GM23248 (cell line): ENCODE results near the gene DNASE1. TPM values are rescaled to one million over a fixed set of nuclear protein-coding genes. Genes with fewer than 3 reads are reported as not detected.

Experiments
- DNase-seq: peaks from one replicate; pipeline ENCODE4 v3.0.0-alpha.2; 2015
- H2AFZ ChIP-seq: fragments of 200-600 bp; sonication (generic); 2 replicates; pipeline ENCODE4 v1.6.1; 2016; ENCODE audit warnings: antibody characterized with exemption
- H3F3A ChIP-seq: fragments of 200-600 bp; sonication (generic); 2 replicates; pipeline ENCODE4 v1.6.1; 2016; ENCODE audit warnings: mild to moderate bottlenecking, antibody characterized with exemption, mixed run types; ENCODE audit not compliant: insufficient read depth
- H3K27ac ChIP-seq: fragments of 200-600 bp; sonication (generic); 2 replicates; pipeline ENCODE4 v1.5.1; 2016; ENCODE audit warnings: mild to moderate bottlenecking
- H3K27me3 ChIP-seq: fragments of 200-600 bp; sonication (generic); replicated peaks from 2 replicates; pipeline ENCODE4 v1.6.1; 2016; ENCODE audit warnings: mild to moderate bottlenecking; ENCODE audit not compliant: insufficient read depth
- H3K36me3 ChIP-seq: fragments of 200-600 bp; sonication (generic); 2 replicates; pipeline ENCODE4 v1.6.1; 2016; ENCODE audit warnings: low read depth, mild to moderate bottlenecking
- H3K4me1 ChIP-seq: fragments of 200-600 bp; sonication (generic); 2 replicates; pipeline ENCODE4 v1.6.1; 2016; ENCODE audit warnings: mild to moderate bottlenecking; ENCODE audit not compliant: insufficient read depth
- H3K4me2 ChIP-seq: fragments of 200-600 bp; sonication (generic); one replicate; pipeline ENCODE4 v1.6.1; 2016; ENCODE audit warnings: mild to moderate bottlenecking; ENCODE audit not compliant: unreplicated experiment
- H3K4me3 ChIP-seq: fragments of 200-600 bp; sonication (generic); 2 replicates; pipeline ENCODE4 v1.5.1; 2016; ENCODE audit warnings: mild to moderate bottlenecking
- H3K79me2 ChIP-seq: fragments of 200-600 bp; sonication (generic); 2 replicates; pipeline ENCODE4 v1.6.1; 2016; ENCODE audit warnings: mild to moderate bottlenecking; ENCODE audit not compliant: insufficient read depth
- H3K9ac ChIP-seq: fragments of 200-600 bp; sonication (generic); 2 replicates; pipeline ENCODE4 v1.6.1; 2016; ENCODE audit warnings: mild to moderate bottlenecking
- H3K9me2 ChIP-seq: fragments of 200-600 bp; sonication (generic); 2 replicates; pipeline ENCODE4 v1.6.1; 2016; ENCODE audit warnings: mixed run types, mild to moderate bottlenecking, moderate library complexity; ENCODE audit not compliant: insufficient read depth
- H3K9me3 ChIP-seq: fragments of 200-600 bp; sonication (generic); one replicate; pipeline ENCODE4 v1.6.1; 2017; ENCODE audit warnings: low read depth
- H4K20me1 ChIP-seq: fragments of 200-600 bp; sonication (generic); 2 replicates; pipeline ENCODE4 v1.6.0; 2016; ENCODE audit not compliant: insufficient read depth
- EZH2 ChIP-seq: fragments of 200-600 bp; sonication (generic); IDR thresholded peaks from 2 replicates; pipeline ENCODE4 v1.6.1; 2018; ENCODE audit warnings: antibody characterized with exemption, mild to moderate bottlenecking; ENCODE audit not compliant: insufficient read depth, poor library complexity, severe bottlenecking
- EZH2phosphoT487 ChIP-seq: fragments of 200-600 bp; sonication (generic); IDR thresholded peaks from 2 replicates; pipeline ENCODE4 v1.6.1; 2018; ENCODE audit warnings: antibody characterized with exemption, moderate library complexity, mild to moderate bottlenecking, low read depth; ENCODE audit not compliant: insufficient read depth
- WGBS, 2 experiments: methylation state at CpG; one replicate each; pipeline ENCODE4 v1.1.6; 2015 to 2017; ENCODE audit warnings: low lambda C conversion rate in 2 of 2, low coverage in 1 of 2; ENCODE audit errors: missing lambda C conversion rate in 2 of 2; 5-methylcytosine and 5-hydroxymethylcytosine counted together
- in situ Hi-C: fragments of 300-500 bp; cut with MboI; formaldehyde crosslinking; loops from 2 replicates; pipeline ENCODE4 v1.15.0; 2020
- polyA plus RNA-seq: library from polyadenylated mRNA; unstranded; fragments of >200 nt; fragmentation: Nextera tagmentation; extraction: Ambion mirVana; gene quantifications from 2 replicates; pipeline ENCODE4 v1.2.1, GENCODE V29; 2016
- total RNA-seq: library from RNA; depleted of rRNA; stranded (reverse); fragments of >200 nt; shearing (Covaris generic); gene quantifications from 2 replicates; pipeline ENCODE4 v1.2.3, GENCODE V29; 2014

Gene DNASE1
- total and polyA plus RNA-seq, 2 experiments from 2014 or later: 4.2 to 4.3 TPM

DNA sequence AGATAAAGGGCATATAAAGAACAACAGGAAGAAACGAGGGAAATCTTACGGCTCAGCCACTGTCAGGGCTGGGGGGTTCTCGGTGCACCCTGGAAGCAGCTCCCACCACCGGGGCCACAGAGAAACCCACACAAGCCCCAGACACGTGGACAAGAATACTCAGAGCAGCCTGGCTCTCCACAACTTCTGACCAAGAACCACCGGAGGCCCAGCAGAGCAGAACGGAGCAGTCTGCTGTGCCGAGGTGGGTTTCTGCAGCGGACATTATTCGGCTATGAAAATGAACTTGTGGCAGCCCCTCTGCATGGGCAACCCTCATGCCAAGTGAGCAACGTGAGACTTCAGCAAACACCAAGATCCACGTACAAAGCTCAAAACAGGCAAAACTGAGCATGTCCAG is 6.8 kb downstream of the DNASE1 start:
- no peaks in the 10 kb centered on the region for H3K9me3 ChIP-seq
- no peaks in the 10 kb centered on the region for H3K79me2 ChIP-seq
- H3K27me3 ChIP-seq: no peaks in the 10 kb centered on the region
- H3K4me3 ChIP-seq: no peak overlapping the region
- no peaks in the 10 kb centered on the region for H3K9me2 ChIP-seq
- no peak overlapping the region for H3K9ac ChIP-seq
- DNase-seq: no peak
- H3K36me3 ChIP-seq: peaks cover 23% of the 10 kb centered on the region
- no peak overlapping the region for H3K27ac ChIP-seq
- no peaks in the 10 kb centered on the region for H4K20me1 ChIP-seq
- in situ Hi-C loops: no loop called here
- no peak overlapping the region for H3K4me2 ChIP-seq
- 94 to 97% methylated on average over 10 to 12 of the region's 12 CpGs for WGBS, 2 experiments
- no peak for TF ChIP-seq EZH2phosphoT487
- no peak for TF ChIP-seq EZH2
- 0 out of 2 replicates have a peak, but pooled peaks cover 13% of the 10 kb centered on the region for H3F3A ChIP-seq
- H2AFZ ChIP-seq: no peak overlapping the region
- no peaks in the 10 kb centered on the region for H3K4me1 ChIP-seq

DNA sequence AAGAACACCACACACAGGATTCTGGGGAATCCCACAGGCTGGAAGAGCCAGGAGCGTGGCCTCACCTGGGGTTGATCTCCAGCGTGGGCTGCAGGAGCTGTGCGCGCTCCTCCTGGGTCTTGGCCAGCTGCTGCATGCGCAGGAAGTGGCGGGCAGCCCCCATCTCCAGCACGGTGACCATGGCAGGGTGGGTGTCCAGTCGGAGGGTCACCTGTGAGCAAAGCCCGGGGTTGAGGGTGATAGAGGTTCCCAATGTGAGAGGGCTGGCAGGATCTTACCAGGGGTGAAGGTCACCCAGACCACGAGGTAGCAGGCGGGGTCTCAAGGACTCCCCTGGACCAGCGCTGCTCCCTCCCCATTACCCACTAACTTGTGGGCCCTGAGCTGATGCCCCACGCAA is 7.4 kb downstream of the DNASE1 start:
- WGBS, 2 experiments: 93 to 95% methylated on average over 11 to 13 of the region's 13 CpGs
- no peak for TF ChIP-seq EZH2phosphoT487
- no peak for TF ChIP-seq EZH2
- Histone ChIP-seq H2AFZ (no peak overlapping the region), H3K4me1 (no peaks in the 10 kb centered on the region), H3K9ac (no peak overlapping the region), H3K4me3 (no peak overlapping the region), H3F3A (0 out of 2 replicates have a peak, but pooled peaks cover 19% of the 10 kb centered on the region), H3K9me3 (no peaks in the 10 kb centered on the region), H3K9me2 (no peaks in the 10 kb centered on the region), H3K27ac (no peak overlapping the region), H3K36me3 (peaks cover 23% of the 10 kb centered on the region), H3K4me2 (no peak overlapping the region), H3K27me3 (no peaks in the 10 kb centered on the region), H3K79me2 (no peaks in the 10 kb centered on the region), H4K20me1 (no peaks in the 10 kb centered on the region)
- in situ Hi-C loops: no loop called here
- no peak for DNase-seq

GRCh38 chr16:3662601-3663000 is 8.1 kb downstream of the DNASE1 start:
- Histone ChIP-seq H3K4me1 (no peaks in the 10 kb centered on the region), H3K4me2 (no peak overlapping the region), H3K36me3 (peaks cover 23% of the 10 kb centered on the region), H3K9ac (no peak overlapping the region), H3K27me3 (no peaks in the 10 kb centered on the region), H3K79me2 (no peaks in the 10 kb centered on the region), H4K20me1 (no peaks in the 10 kb centered on the region), H3F3A (0 out of 2 replicates have a peak, but pooled peaks cover 19% of the 10 kb centered on the region), H2AFZ (no peak overlapping the region), H3K9me3 (no peaks in the 10 kb centered on the region), H3K9me2 (no peaks in the 10 kb centered on the region), H3K4me3 (no peak overlapping the region), H3K27ac (no peak overlapping the region)
- no peak for TF ChIP-seq EZH2
- TF ChIP-seq EZH2phosphoT487: no peak
- DNase-seq: no peak
- in situ Hi-C loops: no loop called here
- WGBS, 2 experiments: 90 to 97% methylated on average over 17 of the region's 17 CpGs

GRCh38 chr16:3664187-3664896 is 9.9 kb downstream of the DNASE1 start:
- no peaks in the 10 kb centered on the region for H3K9me3 ChIP-seq
- no peak for DNase-seq
- no peaks in the 10 kb centered on the region for H3K9me2 ChIP-seq
- no peaks in the 10 kb centered on the region for H3K79me2 ChIP-seq
- 0 out of 2 replicates have a peak, but pooled peaks cover 12% of the 10 kb centered on the region for H3F3A ChIP-seq
- peaks cover 31% of the 10 kb centered on the region for H3K36me3 ChIP-seq
- no peaks in the 10 kb centered on the region for H4K20me1 ChIP-seq
- no peak overlapping the region for H3K27ac ChIP-seq
- in situ Hi-C loops: no loop called here
- no peak overlapping the region for H3K9ac ChIP-seq
- H3K4me1 ChIP-seq: no peaks in the 10 kb centered on the region
- H3K27me3 ChIP-seq: no peaks in the 10 kb centered on the region
- TF ChIP-seq EZH2: no peak
- TF ChIP-seq EZH2phosphoT487: no peak
- no peak overlapping the region for H3K4me3 ChIP-seq
- WGBS, 2 experiments: 96 to 97% methylated on average over 24 to 31 of the region's 31 CpGs
- no peak overlapping the region for H3K4me2 ChIP-seq
- H2AFZ ChIP-seq: no peak overlapping the region
